NCI-H510A treated with DMSO at 0.1 percent for 48 hours (cell line): ENCODE results near the gene FAM50A.
"Not testable (repeated sequence)": the region's sequence is repeated elsewhere in the genome, so short reads cannot be mapped to it uniquely, and the experiment has no call there.

Experiments
- DNase-seq: peaks from one replicate; lab custom pipeline; 2025; lab: John Stamatoyannopoulos, UW

FAM50A gene

GRCh38 chrX:154443992-154444754 lies at the start of gene FAM50A:
TSS of gene FAM50A (plus strand) at chrX:154444141. CDS start at chrX:154444236, 95 bp downstream.
- peak; percentile 61 for DNase-seq

GRCh38 chrX:154396363-154396762 lies 47.6 kb upstream of the FAM50A start:
- not testable (repeated sequence) for DNase-seq

GRCh38 chrX:154396973-154397887 lies 46.7 kb upstream of the FAM50A start:
- peak; percentile 64 for DNase-seq

- DNase-seq = peak; percentile 94
Observed at GRCh38 chrX:154397888-154398667, 45.9 kb upstream of the FAM50A start, which contains the start of gene RPL10. TSS of gene RPL10 (plus strand) at chrX:154398377. CDS start at chrX:154398520, 143 bp downstream.

GRCh38 chrX:154398668-154399526 lies 45.0 kb upstream of the FAM50A start:
- peak; percentile 69 for DNase-seq

GRCh38 chrX:154399527-154400368 lies 44.2 kb upstream of the FAM50A start:
- no peak for DNase-seq

GRCh38 chrX:154400369-154400817 lies 43.5 kb upstream of the FAM50A start:
- DNase-seq = not testable (repeated sequence)

- no peak for DNase-seq
Observed at GRCh38 chrX:154401045-154401799, 42.7 kb upstream of the FAM50A start.

GRCh38 chrX:154401918-154402621 lies 41.9 kb upstream of the FAM50A start:
- DNase-seq = no peak

- no peak for DNase-seq
Observed at GRCh38 chrX:154402622-154403127, 41.3 kb upstream of the FAM50A start.

GRCh38 chrX:154403192-154403591 lies 40.7 kb upstream of the FAM50A start:
- no peak for DNase-seq

- DNase-seq = no peak
Observed at GRCh38 chrX:154403858-154404257, 40.1 kb upstream of the FAM50A start.

GRCh38 chrX:154404625-154405192 lies 39.2 kb upstream of the FAM50A start:
- no peak for DNase-seq

- DNase-seq = no peak
Observed at GRCh38 chrX:154408659-154409221, 35.2 kb upstream of the FAM50A start.

- DNase-seq = no peak
Observed at GRCh38 chrX:154409222-154409871, 34.6 kb upstream of the FAM50A start, which contains the start of gene DNASE1L1. TSS of gene DNASE1L1 (minus strand) at chrX:154409254. CDS start at chrX:154405568, 3,686 bp downstream.

- peak; percentile 35 for DNase-seq
Observed at GRCh38 chrX:154411981-154412340, 32.0 kb upstream of the FAM50A start.

GRCh38 chrX:154412468-154412867 lies 31.5 kb upstream of the FAM50A start:
- DNase-seq = no peak
